Skeletal muscle tissue (tissue), 4 donors: Measurements from ENCODE around the gene FOSL1. TPM values are rescaled to one million over a fixed set of nuclear protein-coding genes. Genes with fewer than 3 reads are reported as not detected.

Experiments
- H3K27ac ChIP-seq: one replicate; pipeline ENCODE4 v1.7.0; 2013; ENCODE audit warnings: mild to moderate bottlenecking, low read depth, low read length, inconsistent platforms
- H3K27me3 ChIP-seq, 3 donors: one replicate each; pipeline ENCODE4 v1.7.0; 2013; ENCODE audit warnings: low read length in 3 of 3; ENCODE audit not compliant: control insufficient read depth in 3 of 3, insufficient read depth in 3 of 3
- H3K36me3 ChIP-seq, 3 donors: one replicate each; pipeline ENCODE4 v1.7.0; 2013; ENCODE audit warnings: low read length in 3 of 3; ENCODE audit not compliant: control insufficient read depth in 3 of 3, insufficient read depth in 3 of 3
- H3K4me1 ChIP-seq, 3 donors: one replicate each; pipeline ENCODE4 v1.7.0; 2013; ENCODE audit warnings: low read length in 3 of 3, mild to moderate bottlenecking in 3 of 3; ENCODE audit not compliant: control insufficient read depth in 3 of 3, insufficient read depth in 3 of 3
- H3K4me3 ChIP-seq, 3 donors: one replicate each; pipeline ENCODE4 v1.7.0; 2013; ENCODE audit warnings: low read length in 3 of 3
- H3K9ac ChIP-seq, 3 donors: one replicate each; pipeline ENCODE4 v1.7.0; 2013; ENCODE audit warnings: low read length in 3 of 3, mild to moderate bottlenecking in 3 of 3, moderate library complexity in 2 of 3, low read depth in 1 of 3
- H3K9me3 ChIP-seq, 3 donors: one replicate each; pipeline ENCODE4 v1.7.0; 2013; ENCODE audit warnings: low read length in 3 of 3; ENCODE audit not compliant: control insufficient read depth in 3 of 3
- total RNA-seq: library from RNA; depleted of rRNA; stranded (reverse); fragments of >200 nt; gene quantifications from one replicate; pipeline ENCODE4 v1.2.3, GENCODE V29; 2014
- donor health status: Osteomylitis.

The FOSL1 gene
- total RNA-seq, 1 donor from 2014 or later = not detected

- Histone ChIP-seq H3K9me3 (no peaks in the 10 kb centered on the region), H3K4me3 (no peak overlapping the region), H3K9ac (peak overlapping the region in 1 of 3 donors; percentile 30), H3K27me3 (peaks cover 0 to 19% (median 6%) of the 10 kb centered on the region in 3 donors), H3K4me1 (no peaks in the 10 kb centered on the region), H3K27ac (no peak overlapping the region), H3K36me3 (no peaks in the 10 kb centered on the region)
These were observed 41.6 kb upstream of the FOSL1 start for GRCh38 chr11:65941720-65942310.

- no peak overlapping the region for H3K9ac ChIP-seq
- H3K9me3 ChIP-seq = no peaks in the 10 kb centered on the region
- no peaks in the 10 kb centered on the region for H3K4me1 ChIP-seq
- no peak overlapping the region for H3K27ac ChIP-seq
- no peaks in the 10 kb centered on the region for H3K36me3 ChIP-seq
- peaks cover 0 to 25% (median 5%) of the 10 kb centered on the region in 3 donors for H3K27me3 ChIP-seq
- H3K4me3 ChIP-seq = no peak overlapping the region
These were observed 37.6 kb upstream of the FOSL1 start for GRCh38 chr11:65937766-65938165.

DNA sequence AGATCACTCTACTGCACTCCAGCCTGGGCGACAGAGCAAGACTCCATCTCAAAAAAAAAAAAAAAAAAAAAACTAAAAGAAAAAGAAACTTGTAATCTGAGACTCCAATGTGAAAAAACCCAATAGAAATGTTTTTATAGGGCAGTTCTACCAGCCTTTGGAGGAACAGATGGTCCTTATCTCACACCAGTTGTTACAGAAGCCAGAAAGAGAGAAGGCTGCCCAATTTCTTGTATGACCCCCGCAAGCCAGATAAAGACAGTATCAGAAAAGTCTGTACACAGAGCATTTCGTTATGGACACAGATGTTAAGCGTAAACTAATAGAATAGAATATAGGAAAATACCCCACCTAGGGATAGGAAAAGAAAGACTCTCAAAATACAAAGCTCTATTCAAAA lies 33.8 kb upstream of the FOSL1 start:
- Histone ChIP-seq H3K27ac (no peak overlapping the region), H3K4me3 (no peak overlapping the region), H3K9ac (no peak overlapping the region), H3K36me3 (no peaks in the 10 kb centered on the region), H3K27me3 (peaks cover 0 to 21% (median 0%) of the 10 kb centered on the region in 3 donors), H3K4me1 (no peaks in the 10 kb centered on the region), H3K9me3 (no peaks in the 10 kb centered on the region)

- H3K4me3 ChIP-seq = no peak overlapping the region
These were observed 32.4 kb upstream of the FOSL1 start for GRCh38 chr11:65932558-65932919.

GRCh38 chr11:65931773-65932557 lies 31.8 kb upstream of the FOSL1 start:
- no peaks in the 10 kb centered on the region for H3K9me3 ChIP-seq
- H3K9ac ChIP-seq = peak overlapping the region in 1 of 3 donors; percentile 3
- peaks cover 0 to 6% (median 0%) of the 10 kb centered on the region in 3 donors for H3K27me3 ChIP-seq
- H3K27ac ChIP-seq = no peak overlapping the region
- H3K36me3 ChIP-seq = no peaks in the 10 kb centered on the region
- H3K4me3 ChIP-seq = no peak overlapping the region
- no peaks in the 10 kb centered on the region for H3K4me1 ChIP-seq

More at GRCh38 chr11:65932558-65932919, 32.4 kb upstream of the FOSL1 start:
- H3K36me3 ChIP-seq = no peaks in the 10 kb centered on the region
- H3K9ac ChIP-seq = no peak overlapping the region
- H3K9me3 ChIP-seq = no peaks in the 10 kb centered on the region
- no peaks in the 10 kb centered on the region for H3K4me1 ChIP-seq
- H3K27ac ChIP-seq = no peak overlapping the region
- H3K27me3 ChIP-seq = peaks cover 0 to 9% (median 0%) of the 10 kb centered on the region in 3 donors

- no peak overlapping the region for H3K27ac ChIP-seq
These were observed 28.5 kb upstream of the FOSL1 start for GRCh38 chr11:65928667-65929066.

DNA sequence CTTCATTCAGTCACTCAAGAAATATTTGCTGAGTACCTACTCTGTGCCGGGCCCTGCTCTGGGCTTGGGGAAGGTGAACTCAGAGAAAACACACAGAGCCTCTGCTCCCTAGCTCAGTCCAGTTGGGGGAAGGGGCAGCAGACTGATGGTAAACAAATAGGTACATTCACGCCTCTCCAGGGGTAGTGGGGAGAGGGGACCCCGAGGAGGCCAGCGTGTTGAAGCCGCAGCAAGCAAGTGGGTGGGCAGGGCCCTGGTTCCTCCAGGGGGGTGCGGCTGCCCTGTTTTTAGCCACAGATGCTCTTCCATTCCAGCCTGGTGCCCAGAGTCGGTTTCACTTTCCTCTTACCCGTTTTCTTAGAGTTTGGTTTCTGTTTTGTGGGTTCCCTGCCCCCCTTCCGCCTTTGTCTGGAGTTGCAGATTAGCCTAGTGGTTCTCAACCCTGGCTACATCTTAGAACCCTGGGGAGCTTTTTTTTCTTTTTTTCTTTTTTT lies 27.8 kb upstream of the FOSL1 start:
- peaks cover under 1 to 5% (median under 1%) of the 10 kb centered on the region in 3 donors for H3K36me3 ChIP-seq
- no peak overlapping the region for H3K27ac ChIP-seq
- H3K9ac ChIP-seq = no peak overlapping the region
- no peaks in the 10 kb centered on the region for H3K4me1 ChIP-seq
- H3K9me3 ChIP-seq = no peaks in the 10 kb centered on the region
- no peaks in the 10 kb centered on the region for H3K27me3 ChIP-seq
- H3K4me3 ChIP-seq = no peak overlapping the region

More at GRCh38 chr11:65928667-65929066, 28.5 kb upstream of the FOSL1 start:
- no peaks in the 10 kb centered on the region for H3K9me3 ChIP-seq
- H3K4me3 ChIP-seq = no peak overlapping the region
- H3K9ac ChIP-seq = no peak overlapping the region
- H3K27me3 ChIP-seq = peaks cover 0 to 3% (median 0%) of the 10 kb centered on the region in 3 donors
- no peaks in the 10 kb centered on the region for H3K4me1 ChIP-seq
- H3K36me3 ChIP-seq = no peaks in the 10 kb centered on the region

GRCh38 chr11:65925397-65925796 lies 25.2 kb upstream of the FOSL1 start:
- peaks cover 9 to 20% (median 16%) of the 10 kb centered on the region in 3 donors for H3K36me3 ChIP-seq
- peaks cover 6 to 7% (median 6%) of the 10 kb centered on the region in 3 donors for H3K4me1 ChIP-seq
- no peaks in the 10 kb centered on the region for H3K9me3 ChIP-seq

DNA sequence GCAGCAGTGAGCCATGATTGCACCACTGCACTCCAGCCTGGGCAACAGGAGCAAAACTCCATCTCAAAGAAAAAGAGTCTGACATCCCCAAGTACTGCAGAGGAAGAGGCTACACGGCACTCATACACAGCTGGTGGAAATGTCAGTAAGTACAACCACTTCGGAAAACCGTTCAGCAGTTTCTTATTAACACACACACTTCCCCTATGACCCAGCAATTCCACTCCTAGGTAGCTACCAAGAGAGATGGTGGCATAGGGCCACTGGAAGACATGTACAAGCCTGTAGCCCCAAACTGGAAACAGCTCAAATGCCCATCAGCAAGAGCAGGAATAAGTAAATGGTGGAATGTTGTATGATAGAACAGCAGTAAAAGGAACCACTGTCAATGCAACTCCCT lies 22.4 kb upstream of the FOSL1 start:
- Histone ChIP-seq H3K4me1 (peaks cover 19 to 23% (median 21%) of the 10 kb centered on the region in 3 donors), H3K4me3 (no peak overlapping the region), H3K27me3 (no peaks in the 10 kb centered on the region), H3K27ac (no peak overlapping the region), H3K36me3 (peaks cover 9 to 21% (median 20%) of the 10 kb centered on the region in 3 donors), H3K9me3 (no peaks in the 10 kb centered on the region), H3K9ac (no peak overlapping the region)

More at GRCh38 chr11:65925397-65925796, 25.2 kb upstream of the FOSL1 start:
- no peak overlapping the region for H3K9ac ChIP-seq
- H3K4me3 ChIP-seq = no peak overlapping the region
- H3K27me3 ChIP-seq = no peaks in the 10 kb centered on the region
- no peak overlapping the region for H3K27ac ChIP-seq

DNA sequence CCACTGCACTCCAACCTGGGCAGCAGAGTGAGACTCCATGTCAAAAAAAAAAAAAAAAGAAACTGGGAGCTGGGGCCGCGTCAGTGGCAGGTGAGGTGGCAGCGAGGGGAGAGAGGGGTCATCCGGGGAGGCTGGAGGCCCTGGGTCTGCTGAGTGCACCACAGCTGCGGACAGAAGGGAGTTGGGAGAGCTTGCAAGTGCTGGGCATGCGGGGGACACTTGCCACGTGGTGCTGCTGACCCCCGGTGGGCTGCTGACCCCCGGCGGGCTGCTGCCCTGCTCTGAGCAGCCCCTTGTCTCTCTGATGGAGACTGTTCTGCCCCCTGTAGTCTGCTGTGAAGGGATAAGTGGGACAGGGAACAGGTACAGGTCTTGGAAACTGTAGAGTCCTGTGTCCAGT lies 21.7 kb upstream of the FOSL1 start:
- peaks cover 9 to 25% (median 25%) of the 10 kb centered on the region in 3 donors for H3K36me3 ChIP-seq
- no peak overlapping the region for H3K9ac ChIP-seq
- H3K27ac ChIP-seq = no peak overlapping the region
- H3K9me3 ChIP-seq = no peaks in the 10 kb centered on the region
- no peaks in the 10 kb centered on the region for H3K27me3 ChIP-seq
- no peak overlapping the region for H3K4me3 ChIP-seq
- peaks cover 26 to 30% (median 28%) of the 10 kb centered on the region in 3 donors for H3K4me1 ChIP-seq
